ENCODE measurements around the gene SPOCK3. TPM values are rescaled to one million over a fixed set of nuclear protein-coding genes. Genes with fewer than 3 reads are reported as not detected.

Gene SPOCK3
- total RNA-seq, 1 experiment from 2014 or later, result 1.4 TPM

GRCh38 chr4:167196344-167197012, 37.8 kb downstream of the SPOCK3 start:
- no TSS peak for BruUV-seq (replicated peaks)
- TF ChIP-seq CTCF (IDR thresholded peaks at IDR 0.05) (no peak), POLR2AphosphoS5 (IDR thresholded peaks at IDR 0.05; ENCODE audit: low read depth, low read length) (no peak), REST (IDR thresholded peaks at IDR 0.05; ENCODE audit: insufficient read depth in 1 of 2, low read depth in 2 of 2, low read length in 1 of 2) (no peak), TCF7L2 (IDR thresholded peaks at IDR 0.05; ENCODE audit: low read depth, low read length) (no peak), SIN3A (IDR thresholded peaks at IDR 0.05; ENCODE audit: borderline replicate concordance, insufficient read depth, low read depth, low read length) (no peak)

GRCh38 chr4:167190379-167190778, 43.9 kb downstream of the SPOCK3 start:
- ChIA-PET CTCF (no interaction called here), POLR2A (no interaction called here)
- no peaks in the 10 kb centered on the region for H3K9me3 ChIP-seq (ENCODE audit: control insufficient read depth, insufficient read depth, low read depth, low read length)
- DNase-seq (ENCODE audit: low read depth, low spot score) (no peak), ATAC-seq (no peak)
- no peaks in the 10 kb centered on the region for H3K36me3 ChIP-seq (ENCODE audit: control insufficient read depth, insufficient read depth, low read length)
- TF ChIP-seq SIN3A (IDR thresholded peaks at IDR 0.05; ENCODE audit: borderline replicate concordance, insufficient read depth, low read depth, low read length) (no peak), TCF7L2 (IDR thresholded peaks at IDR 0.05; ENCODE audit: low read depth, low read length) (no peak), POLR2AphosphoS5 (IDR thresholded peaks at IDR 0.05; ENCODE audit: low read depth, low read length) (no peak), CTCF (IDR thresholded peaks at IDR 0.05) (no peak), REST (IDR thresholded peaks at IDR 0.05; ENCODE audit: insufficient read depth in 1 of 2, low read depth in 2 of 2, low read length in 1 of 2) (no peak)
- intact Hi-C loops (cut with micrococcal nuclease; ENCODE audit: unreplicated experiment), result no loop called here
- H3K4me3 ChIP-seq (ENCODE audit: low read depth in 2 of 2, low read length in 2 of 2), result no peak overlapping the region
- H3K4me1 ChIP-seq (ENCODE audit: control insufficient read depth, insufficient read depth, low read length), result no peaks in the 10 kb centered on the region
- no peaks in the 10 kb centered on the region for H3K27me3 ChIP-seq (ENCODE audit: control insufficient read depth, insufficient read depth, low read length)
- in situ Hi-C loops (cut with HindIII; ENCODE audit: low pct_unique_long_range_greater_than_20kb, low sequenced_read_pairs), result no loop called here
- H3K27ac ChIP-seq (ENCODE audit: low read length), result no peak overlapping the region
- BruUV-seq (replicated peaks), result no TSS peak

More at GRCh38 chr4:167196344-167197012, 37.8 kb downstream of the SPOCK3 start:
- no peaks in the 10 kb centered on the region for H3K36me3 ChIP-seq (ENCODE audit: control insufficient read depth, insufficient read depth, low read length)
- no peak overlapping the region for H3K27ac ChIP-seq (ENCODE audit: low read length)
- in situ Hi-C loops (cut with HindIII; ENCODE audit: low pct_unique_long_range_greater_than_20kb, low sequenced_read_pairs), result no loop called here
- intact Hi-C loops (cut with micrococcal nuclease; ENCODE audit: unreplicated experiment), result no loop called here
- no peaks in the 10 kb centered on the region for H3K27me3 ChIP-seq (ENCODE audit: control insufficient read depth, insufficient read depth, low read length)
- H3K4me1 ChIP-seq (ENCODE audit: control insufficient read depth, insufficient read depth, low read length), result no peaks in the 10 kb centered on the region
- no peaks in the 10 kb centered on the region for H3K9me3 ChIP-seq (ENCODE audit: control insufficient read depth, insufficient read depth, low read depth, low read length)
- ChIA-PET CTCF (no interaction called here), POLR2A (no interaction called here)
- no peak overlapping the region for H3K4me3 ChIP-seq (ENCODE audit: low read depth in 2 of 2, low read length in 2 of 2)
- no peak for ATAC-seq
- peak; percentile 17 for DNase-seq (ENCODE audit: low read depth, low spot score)

Measured in Panc1 (cell line).